ENCODE measurements around the gene MRPL21. TPM values are rescaled to one million over a fixed set of nuclear protein-coding genes. Genes with fewer than 3 reads are reported as not detected.

MRPL21 gene
- total RNA-seq, 2 donors from 2014 or later = 63.2 to 87.3 TPM

GRCh38 chr11:68912254-68912653, 8.6 kb upstream of the MRPL21 start:
- Histone ChIP-seq H3K9me3 (no peaks in the 10 kb centered on the region), H3K27ac (no peak overlapping the region), H3K27me3 (no peaks in the 10 kb centered on the region), H3K4me1 (no peaks in the 10 kb centered on the region), H3K36me3 (peaks cover 92% of the 10 kb centered on the region), H3K4me3 (no peak overlapping the region)
- TF ChIP-seq CTCF (IDR thresholded peaks at IDR 0.05) = no peak
- no peak for DNase-seq (ENCODE audit: low spot score)

DNA sequence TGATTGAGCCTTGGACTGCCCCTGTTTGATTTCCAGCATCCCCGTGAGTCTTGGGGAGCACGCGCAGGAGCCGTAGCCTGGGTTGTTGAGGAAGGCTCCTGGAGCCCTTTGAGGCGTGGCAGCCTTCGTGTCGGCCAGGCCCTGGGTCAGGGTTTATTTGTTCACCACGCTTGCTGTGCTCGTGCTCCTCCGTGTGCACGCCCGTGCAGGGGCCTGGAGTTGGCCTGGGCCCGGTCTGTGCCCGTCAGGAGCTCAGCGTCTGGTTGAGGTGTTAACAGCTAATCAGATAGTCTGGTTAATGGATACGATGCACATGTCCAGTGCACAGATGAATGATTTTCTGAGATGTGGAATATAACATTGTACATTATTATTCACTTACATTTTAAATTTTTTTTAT, 8.1 kb upstream of the MRPL21 start:
- no peak for TF ChIP-seq CTCF (IDR thresholded peaks at IDR 0.05)
- peaks cover 95% of the 10 kb centered on the region for H3K36me3 ChIP-seq

GRCh38 chr11:68910965-68911364, 7.3 kb upstream of the MRPL21 start:
- DNase-seq (ENCODE audit: low spot score) = no peak
- H3K36me3 ChIP-seq = peaks cover 88% of the 10 kb centered on the region
- no peak for TF ChIP-seq CTCF (IDR thresholded peaks at IDR 0.05)

More for the DNA sequence above, 8.1 kb upstream of the MRPL21 start:
- Histone ChIP-seq H3K27ac (no peak overlapping the region), H3K9me3 (no peaks in the 10 kb centered on the region), H3K4me3 (no peak overlapping the region), H3K27me3 (no peaks in the 10 kb centered on the region), H3K4me1 (no peaks in the 10 kb centered on the region)
- DNase-seq (ENCODE audit: low spot score) = no peak

DNA sequence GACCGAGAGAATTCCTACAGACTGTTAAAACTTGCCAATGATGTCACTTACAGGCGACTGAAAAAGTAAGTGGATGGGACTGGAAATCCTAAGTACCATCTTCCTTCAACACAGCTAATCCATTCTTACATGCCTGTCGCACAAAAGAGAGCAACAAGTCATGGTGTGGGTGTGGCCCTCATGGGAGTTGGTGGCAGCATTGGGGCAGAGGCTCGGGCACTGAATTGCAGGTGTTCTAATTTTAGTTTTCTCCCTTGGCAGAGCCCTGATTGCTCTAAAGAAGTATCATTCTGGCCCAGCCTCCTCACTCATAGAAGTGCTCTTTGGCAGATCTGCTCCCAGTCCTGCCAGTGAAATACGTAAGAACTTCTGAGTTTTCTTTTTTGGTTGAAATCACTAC, 4.6 kb upstream of the MRPL21 start:
- Histone ChIP-seq H3K27ac (no peak overlapping the region), H3K9me3 (no peaks in the 10 kb centered on the region), H3K27me3 (no peaks in the 10 kb centered on the region), H3K36me3 (peaks cover 61% of the 10 kb centered on the region), H3K4me1 (peaks cover 0 to 20% of the 10 kb centered on the region in 2 donors), H3K4me3 (no peak overlapping the region)
- TF ChIP-seq CTCF (IDR thresholded peaks at IDR 0.05) = no peak
- no peak for DNase-seq (ENCODE audit: low spot score)

More at GRCh38 chr11:68910965-68911364, 7.3 kb upstream of the MRPL21 start:
- H3K4me3 ChIP-seq = no peak overlapping the region
- H3K27ac ChIP-seq = no peak overlapping the region
- no peaks in the 10 kb centered on the region for H3K9me3 ChIP-seq
- peaks cover 0 to 1% of the 10 kb centered on the region in 2 donors for H3K4me1 ChIP-seq
- no peaks in the 10 kb centered on the region for H3K27me3 ChIP-seq

DNA sequence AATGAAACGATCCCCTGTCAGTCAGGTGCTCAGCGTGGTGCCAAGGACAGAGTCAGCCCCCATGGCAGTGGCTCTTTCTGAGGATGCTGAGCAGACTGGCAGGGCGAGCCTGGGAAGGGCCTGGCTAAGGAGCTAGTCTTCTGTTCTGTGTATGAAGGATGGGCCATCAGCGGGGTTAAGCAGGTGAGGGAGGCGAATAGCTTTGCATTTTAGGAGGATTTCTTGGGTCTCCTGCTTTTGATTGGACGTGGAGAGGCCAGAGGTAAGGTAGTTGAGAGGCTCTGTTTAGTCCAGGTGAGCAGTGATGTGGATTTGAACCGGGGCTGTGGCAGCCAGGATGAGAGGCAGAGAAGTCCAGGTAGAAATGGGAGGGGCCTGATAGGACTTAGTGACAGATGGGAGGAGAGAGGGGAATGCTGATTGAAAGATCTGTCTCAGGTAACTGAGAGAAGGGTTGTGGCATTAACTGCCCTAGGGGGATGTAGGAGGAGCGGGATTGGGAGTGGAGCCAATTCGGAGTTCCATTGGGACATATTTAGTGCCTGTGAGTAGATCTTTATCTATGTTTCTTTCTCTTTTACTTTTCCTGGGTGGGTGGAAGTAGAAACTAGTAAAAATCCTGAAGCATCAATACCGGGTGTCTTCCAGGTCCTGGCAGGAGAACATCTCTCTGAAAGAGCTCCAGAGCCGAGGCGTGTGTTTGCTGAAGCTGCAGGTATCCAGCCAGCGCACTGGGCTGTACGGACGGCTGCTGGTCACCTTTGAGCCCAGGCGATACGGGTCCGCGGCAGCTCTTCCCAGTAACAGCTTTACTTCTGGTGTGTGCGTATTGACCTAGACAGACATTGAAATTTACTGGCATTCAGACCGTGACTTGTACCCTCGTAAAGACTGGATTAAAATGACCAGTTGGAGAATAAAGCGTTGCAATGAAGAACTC, 2.1 kb upstream of the MRPL21 start:
- Histone ChIP-seq H3K27ac (no peak overlapping the region), H3K4me3 (no peak overlapping the region), H3K36me3 (peaks cover 35% of the 10 kb centered on the region), H3K27me3 (no peaks in the 10 kb centered on the region), H3K9me3 (no peaks in the 10 kb centered on the region), H3K4me1 (peaks cover 0 to 35% of the 10 kb centered on the region in 2 donors)
- TF ChIP-seq CTCF (IDR thresholded peaks at IDR 0.05) = no peak
- no peak for DNase-seq (ENCODE audit: low spot score)
